ENCODE data around the gene B4GAT1.

Gene B4GAT1

GRCh38 chr11:66299186-66299585, 48.2 kb downstream of the B4GAT1 start:
- TF ChIP-seq CTCF (IDR thresholded peaks at IDR 0.05) (no peak), ZFX (IDR thresholded peaks at IDR 0.05; ENCODE audit: borderline replicate concordance) (no peak)
- no peak overlapping the region for H3K27ac ChIP-seq

GRCh38 chr11:66297610-66298009, 49.8 kb downstream of the B4GAT1 start:
- TF ChIP-seq ZFX (IDR thresholded peaks at IDR 0.05; ENCODE audit: borderline replicate concordance) (no peak), CTCF (IDR thresholded peaks at IDR 0.05) (no peak)
- H3K27ac ChIP-seq: no peak overlapping the region
